ENCODE data around the gene SNCG.
"Not testable (repeated sequence)": the region's sequence is repeated elsewhere in the genome, so short reads cannot be mapped to it uniquely, and the experiment has no call there.

The SNCG gene

DNA sequence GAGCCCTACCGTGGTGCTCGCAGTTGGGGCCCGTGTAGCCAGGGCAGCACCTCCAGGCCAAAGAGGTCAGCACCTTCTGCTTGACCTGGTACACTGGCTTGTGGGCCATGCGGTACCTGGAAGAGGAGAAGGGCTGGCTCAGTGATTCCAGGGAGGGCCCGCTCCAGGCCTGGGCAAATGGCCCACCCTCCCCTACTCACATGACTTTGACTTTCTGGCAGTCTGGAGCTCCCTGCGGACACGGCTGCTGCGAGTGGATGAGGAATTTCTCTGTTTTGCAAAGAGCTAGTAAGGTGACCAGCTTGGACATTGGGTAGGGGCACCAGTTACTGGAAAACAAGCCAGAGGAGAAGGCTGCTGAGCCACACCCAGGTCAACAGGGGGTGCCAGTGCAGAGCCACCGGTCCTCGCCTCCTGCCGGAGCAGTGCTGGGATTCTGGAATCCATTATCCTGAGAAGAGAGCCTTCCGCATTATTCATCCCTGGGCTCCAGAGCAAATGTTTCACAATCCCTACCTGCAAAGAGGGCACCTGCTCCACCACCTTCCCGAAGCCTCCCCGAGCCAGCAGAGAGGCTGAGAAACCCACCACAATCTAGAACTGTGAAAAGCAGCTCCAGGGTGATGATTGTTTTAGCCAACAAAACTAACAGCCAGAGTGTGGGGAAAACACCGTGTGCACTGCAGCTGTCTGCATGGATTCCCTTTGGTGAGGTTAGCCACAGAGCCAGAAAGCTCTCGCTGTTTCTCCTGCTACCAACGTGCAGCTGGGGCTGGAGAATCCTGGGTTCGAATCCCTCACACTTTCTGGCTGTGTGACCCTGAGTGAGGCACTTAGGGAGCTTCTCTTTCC, 12.8 kb upstream of the SNCG start:
- DNase-seq: peak; percentile 44

DNA sequence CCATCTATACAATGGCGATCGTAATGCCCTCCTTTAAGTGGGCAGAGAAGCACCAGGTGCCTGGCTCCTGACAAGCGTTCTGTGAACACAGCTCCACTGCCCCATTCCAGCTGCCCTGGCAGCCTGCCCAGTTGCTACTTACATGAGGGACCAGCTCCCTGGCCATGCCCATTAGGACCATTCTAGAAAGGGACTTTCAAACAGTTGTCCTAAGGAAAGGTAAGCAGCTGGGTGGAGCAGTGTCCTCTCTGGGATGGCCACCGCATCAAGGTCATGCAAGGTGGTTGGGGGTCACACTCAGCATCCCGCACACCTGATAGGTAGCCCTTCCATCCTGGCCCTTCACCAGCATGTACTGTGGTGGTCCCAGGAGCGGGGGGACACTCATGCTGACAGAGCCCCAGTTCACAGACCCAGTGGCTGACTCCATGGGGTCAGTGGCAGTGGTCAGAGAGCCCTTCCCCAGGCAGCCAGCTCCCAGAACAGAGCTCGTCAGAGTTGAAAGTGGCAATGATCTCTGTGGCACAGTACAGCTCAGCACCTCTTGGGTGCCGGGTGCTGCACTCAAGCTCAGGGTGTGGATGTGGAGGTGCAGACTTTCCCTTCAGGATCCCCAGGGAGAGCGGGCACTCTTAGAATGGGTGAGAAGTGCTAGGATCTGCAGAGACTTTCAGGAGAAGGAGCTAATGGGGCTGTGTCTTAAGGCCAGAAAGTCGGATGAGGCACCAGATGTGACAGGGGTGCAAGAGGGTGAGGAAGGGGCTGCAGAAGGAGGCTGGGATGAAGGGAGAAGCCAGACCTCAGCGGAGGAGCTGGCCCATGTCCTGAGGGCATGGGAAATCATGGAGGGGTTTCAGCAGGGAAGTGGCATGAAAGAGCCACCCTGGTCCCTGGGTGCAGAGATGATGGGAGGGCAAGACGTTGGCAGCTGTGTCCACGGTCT, 11.9 kb upstream of the SNCG start:
- peak; percentile 37 for DNase-seq

DNA sequence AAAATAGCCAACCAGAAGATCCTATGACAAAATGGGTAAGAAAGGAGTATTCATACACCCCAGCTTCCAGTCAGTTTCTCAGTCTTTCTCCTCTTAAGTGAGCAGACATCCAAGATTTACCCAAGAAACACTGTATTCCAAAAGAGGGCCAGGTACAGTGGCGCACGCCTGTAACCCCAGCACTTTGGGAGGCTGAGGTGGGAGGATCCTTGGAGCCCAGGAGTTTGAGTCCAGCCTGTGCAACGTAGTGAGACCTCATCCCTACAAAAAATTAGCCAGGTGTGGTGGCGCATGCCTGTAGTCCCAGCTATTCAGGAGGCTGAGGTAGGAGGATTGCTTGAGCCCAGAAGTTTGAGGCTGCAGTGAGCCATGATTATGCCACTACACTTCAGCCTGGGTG, 10.6 kb upstream of the SNCG start:
- DNase-seq: peak; percentile 4

DNA sequence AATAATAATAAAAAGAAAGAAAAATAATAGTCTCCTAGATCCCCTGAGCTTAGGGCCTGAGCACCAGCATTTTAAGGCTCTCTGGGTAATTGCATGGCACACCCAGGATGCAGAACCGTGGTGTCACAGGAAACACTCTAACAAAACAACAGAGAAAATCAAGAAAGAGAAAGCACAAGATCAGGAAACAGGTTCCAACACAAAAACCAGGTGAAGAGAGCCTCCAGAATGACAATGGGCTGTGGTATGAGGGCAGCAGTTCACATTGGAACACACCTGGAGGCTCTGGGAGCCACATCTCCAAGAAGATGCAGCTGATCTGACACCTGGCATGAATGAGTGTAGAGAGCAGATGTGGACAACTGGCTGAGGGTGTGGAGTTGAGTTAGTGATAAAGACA, 8.1 kb upstream of the SNCG start:
- DNase-seq: no peak

DNA sequence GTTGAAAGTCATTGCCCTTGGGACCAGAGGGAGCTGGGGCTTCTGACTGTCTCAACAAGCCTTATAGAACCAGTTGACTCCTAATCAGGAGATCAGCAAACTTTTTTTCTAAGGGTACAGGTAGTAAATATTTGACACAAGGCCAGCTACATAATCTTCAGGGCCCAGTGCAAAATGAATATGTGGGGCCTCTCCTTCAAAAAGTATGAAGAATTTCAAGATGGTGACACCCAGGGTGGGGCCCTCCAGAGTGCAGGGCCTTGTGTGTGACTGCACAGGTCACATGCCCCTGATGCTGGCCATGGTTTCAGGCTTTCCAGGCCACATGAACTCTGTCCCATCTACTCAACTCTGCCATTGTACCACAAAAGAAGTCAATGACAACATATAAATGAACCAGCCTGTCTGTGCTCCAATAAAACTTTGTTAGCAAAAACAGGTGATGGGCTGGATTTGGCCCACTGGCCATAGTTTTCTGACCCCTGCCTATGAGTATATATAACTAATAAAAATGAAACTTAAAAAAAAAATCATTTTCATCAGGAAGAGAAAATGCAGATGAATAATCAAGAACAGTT, 7.1 kb upstream of the SNCG start:
- DNase-seq: no peak

DNA sequence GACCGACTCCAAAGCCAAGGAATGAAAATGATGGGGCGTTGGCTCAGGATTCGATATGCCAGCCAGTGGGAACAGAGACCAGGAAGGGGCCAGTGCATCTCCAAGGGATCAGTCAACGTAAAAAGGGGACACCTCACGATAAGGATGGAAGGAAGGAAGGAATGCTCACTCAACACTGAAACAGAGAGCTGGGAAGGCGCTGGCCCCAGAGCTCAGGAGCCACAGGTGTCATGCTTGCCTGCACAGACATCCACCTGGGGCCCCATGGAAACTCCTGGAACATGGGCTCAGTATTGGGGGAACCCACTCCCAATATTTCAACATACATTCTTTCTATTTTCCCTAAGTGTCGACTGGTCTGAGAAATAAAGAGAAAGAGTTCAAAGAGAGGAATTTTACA, 6.3 kb upstream of the SNCG start:
- DNase-seq: no peak

DNA sequence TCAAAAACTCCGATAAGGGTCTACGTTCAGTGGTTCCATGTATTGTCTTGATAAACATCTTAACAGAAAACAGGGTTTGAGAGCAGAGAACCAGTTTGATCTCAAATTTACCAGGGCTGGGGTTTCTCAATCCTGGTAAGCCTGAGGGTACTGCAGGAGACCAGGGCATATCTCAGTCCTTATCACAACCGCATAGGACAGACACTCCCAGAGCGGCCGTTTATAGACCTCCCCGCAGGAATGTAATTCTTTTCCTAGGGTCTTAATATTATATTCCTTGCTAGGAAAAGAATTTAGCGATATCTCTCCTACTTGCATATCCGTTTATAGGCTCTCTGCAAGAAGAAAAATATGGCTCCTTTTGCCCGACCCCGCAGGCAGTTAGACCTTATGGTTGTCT, 5.7 kb upstream of the SNCG start:
- DNase-seq: not testable (repeated sequence)

DNA sequence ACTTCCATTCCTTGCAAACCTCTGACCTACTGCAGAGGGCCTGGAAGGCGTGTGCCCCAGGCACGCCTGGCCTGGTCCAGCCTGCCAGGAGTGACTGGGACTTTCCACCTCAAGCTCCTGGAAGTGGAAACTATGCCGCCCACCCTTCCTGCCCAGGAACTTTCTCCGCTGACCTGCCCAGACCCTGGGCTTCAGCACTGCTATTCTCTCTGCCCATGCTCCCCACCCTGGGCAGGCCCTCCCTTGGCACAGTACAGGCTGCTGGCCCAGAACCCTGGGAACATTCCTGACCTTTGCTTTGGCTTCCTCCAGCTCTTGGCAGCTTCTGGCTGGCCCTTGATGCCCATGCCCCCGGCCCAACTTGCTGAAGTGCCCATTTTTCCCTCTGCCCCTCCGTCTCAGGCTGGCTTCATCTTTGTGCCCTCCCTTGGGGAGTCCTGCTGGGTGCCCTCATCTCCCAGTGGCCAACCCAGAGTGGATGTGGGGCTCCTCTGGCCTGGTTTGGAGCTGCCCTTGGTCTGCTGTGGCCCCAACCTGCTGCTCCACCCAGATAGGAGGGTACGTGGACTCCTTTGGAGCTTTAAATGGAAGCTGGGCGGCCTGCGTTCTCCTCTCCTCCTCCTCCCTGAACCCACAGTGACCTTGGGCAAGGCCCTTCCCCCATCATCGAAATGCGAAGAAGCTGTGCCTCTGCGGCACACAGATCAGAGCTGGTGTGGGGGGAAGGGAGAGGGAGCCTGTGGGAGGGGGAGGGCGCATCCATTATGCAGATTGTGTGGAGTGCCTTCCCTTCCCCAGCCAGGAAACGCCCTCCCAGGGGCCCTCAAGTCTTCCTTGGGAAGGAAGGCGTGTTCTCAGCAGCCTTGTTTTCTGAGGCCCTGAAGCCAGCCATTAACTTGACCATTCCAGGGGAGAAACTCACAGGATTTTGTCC, 4.4 kb upstream of the SNCG start:
- DNase-seq: no peak

DNA sequence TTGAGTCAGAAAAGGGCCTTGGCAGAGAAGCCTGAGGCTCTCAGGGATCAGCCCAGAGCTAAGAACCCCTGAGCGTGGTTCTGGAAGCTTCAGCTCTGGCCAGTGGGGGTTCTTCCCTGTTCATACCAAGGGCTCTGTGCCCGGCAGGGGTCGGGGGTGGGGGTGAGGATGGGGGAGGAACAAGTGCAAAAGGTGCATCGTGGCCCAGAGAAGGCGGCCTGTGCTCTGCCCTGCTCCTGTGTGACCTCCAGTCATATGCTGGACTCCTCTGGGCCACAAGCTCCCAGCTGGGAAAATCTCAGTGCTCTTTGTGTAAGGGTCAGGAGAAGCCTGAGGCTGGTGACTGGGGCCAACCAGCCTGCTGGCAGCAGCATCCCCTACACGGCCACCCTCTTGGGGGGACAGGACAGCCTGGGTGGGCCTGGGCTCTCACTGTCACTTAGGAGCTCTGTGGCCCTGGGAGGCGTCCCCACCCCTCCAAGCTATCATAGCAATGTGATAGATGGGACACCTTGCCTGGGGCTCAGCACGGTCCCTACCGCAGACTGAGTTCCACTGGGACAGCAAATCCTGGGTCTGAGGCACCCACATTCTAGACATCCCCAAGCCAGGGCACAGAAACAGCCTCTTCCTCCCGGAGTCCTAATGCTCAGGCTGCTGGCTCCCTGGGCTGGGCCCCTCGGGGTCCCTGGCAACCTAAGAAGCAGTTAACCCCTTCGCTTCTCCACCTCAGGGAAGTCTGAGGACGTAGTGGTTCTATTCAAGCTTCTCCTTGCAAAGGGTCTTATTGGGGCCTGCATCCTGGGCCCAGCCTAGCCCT, 3.5 kb upstream of the SNCG start:
- no peak for DNase-seq

DNA sequence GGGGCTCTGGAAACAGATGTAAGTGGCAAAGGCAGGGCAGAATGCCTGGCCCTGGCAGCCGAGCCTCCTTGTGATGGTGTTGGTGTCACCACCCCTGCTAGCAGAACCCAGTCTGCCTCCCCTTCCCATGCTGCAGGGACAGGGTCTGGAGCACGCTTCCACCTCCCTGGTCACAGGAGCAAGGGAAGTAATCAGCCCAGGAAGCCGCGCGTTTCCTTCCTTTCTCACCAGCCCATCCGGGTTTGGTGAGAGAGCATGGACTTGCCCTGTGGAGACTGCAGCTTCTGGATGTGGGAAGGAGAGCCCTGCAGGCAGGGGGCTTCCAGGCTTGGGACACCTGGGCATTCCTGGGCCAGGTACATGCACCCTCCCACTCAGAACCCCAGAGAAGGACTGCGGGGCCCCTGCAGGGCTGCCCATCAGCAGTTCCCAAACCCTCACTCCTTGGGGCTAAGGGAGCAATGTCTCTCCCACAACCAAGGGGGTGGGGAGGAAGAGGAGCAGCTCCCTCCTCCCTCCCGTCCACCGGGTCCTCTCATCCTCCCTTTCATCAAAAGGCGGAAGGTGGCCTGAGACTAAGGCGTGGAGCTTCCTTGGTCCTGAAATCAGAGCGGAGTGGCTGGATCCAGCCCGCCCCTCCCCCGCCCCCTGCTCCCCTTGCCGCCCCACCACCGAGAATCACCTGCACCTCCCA, 2.8 kb upstream of the SNCG start:
- no peak for DNase-seq

DNA sequence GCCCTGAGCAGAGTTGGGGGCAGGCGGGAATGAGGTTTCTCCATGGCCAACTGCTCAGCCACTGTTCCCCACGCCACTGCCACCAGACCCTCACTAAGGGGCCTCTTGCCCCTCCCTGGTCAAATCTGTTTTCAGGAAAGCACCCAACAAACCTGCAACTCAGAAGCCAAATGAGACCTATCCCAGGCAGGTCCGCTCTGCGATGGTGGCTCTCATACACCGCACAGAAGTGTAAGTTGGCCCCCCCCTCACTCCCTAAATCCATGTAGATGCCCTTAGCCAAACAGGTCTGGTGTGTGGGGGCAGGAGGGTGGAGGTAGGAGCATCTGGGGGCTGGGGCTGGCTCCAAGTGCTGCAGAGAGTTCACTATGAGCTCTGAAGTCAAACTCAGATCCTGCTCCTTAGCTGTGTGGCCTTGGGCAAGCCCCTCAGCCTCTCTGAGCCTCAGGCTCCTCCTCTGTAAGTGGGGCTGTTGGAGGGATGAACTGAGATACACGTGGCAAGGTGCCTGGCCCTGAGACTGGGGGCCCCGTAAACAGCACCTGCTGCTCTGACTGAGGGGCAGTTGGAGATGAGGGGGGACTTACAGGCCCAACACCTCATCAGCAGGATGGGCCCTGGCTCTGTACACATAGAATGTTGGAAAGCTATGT, 2.1 kb upstream of the SNCG start:
- DNase-seq: no peak

DNA sequence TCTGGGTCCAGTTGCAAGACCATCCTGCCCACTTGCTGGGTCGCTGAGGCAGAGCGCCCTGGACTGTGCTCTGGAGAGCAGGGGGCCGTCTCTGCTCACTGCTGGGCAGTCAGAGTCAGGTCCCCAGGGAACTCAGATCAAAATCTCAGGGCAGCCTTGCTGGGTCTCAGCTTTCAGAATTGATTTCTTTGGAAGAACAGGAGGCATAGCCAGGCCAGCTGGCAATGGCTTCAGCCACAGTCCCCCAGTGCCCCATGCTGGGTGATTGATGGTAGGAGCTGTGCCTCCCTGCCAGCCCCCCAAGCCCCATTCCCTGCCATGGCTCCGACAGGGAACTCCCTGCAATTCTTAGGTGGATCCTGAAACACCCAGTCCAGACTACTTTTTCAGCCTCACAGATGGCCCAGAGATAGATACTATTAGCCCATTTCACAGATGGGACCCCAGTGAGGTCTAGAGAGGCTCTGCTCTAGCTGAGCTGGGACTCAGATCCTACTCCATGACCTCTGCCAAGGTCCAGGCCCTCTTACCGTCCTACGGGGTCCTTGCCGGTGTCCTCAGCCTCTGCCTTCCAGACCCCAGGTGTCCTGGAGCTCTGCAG, 1.5 kb upstream of the SNCG start:
- DNase-seq: no peak

DNA sequence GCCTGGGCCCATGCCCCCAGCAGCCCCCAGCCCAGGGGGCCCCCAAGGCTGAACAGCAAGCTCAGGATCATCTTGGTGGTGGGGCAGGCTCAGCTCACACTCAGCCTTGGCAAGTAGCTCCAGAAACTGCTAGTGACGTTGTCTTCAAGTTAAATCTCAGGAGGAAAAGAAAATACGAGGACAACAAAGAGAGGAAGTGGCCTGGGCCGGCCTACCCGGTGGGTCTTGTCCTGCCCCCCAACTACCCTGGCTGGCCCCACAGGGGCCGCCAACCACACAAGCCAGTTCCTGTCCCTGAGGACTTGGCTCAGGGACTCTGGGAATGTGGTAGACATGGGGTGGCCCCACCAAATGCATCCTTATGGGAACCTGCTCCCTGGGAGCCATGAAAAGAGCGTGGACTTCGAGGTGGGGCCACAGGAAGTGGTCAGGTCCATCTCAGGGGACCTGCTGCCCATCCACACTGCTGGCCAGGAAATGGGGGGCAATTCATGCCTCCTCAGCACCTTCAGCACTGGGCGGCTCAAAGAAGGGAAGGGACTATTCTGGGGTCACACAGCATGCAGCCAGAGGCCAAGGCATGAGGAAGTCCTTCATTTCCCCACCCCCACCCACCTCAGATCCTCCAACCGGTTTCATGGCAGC, 806 bp upstream of the SNCG start, which contains the start of gene MMRN2:
TSS of gene MMRN2 (minus strand) at position 145 of the 645 bp plus-strand sequence. CDS start at position 71, 74 bp downstream.
- no peak for DNase-seq

DNA sequence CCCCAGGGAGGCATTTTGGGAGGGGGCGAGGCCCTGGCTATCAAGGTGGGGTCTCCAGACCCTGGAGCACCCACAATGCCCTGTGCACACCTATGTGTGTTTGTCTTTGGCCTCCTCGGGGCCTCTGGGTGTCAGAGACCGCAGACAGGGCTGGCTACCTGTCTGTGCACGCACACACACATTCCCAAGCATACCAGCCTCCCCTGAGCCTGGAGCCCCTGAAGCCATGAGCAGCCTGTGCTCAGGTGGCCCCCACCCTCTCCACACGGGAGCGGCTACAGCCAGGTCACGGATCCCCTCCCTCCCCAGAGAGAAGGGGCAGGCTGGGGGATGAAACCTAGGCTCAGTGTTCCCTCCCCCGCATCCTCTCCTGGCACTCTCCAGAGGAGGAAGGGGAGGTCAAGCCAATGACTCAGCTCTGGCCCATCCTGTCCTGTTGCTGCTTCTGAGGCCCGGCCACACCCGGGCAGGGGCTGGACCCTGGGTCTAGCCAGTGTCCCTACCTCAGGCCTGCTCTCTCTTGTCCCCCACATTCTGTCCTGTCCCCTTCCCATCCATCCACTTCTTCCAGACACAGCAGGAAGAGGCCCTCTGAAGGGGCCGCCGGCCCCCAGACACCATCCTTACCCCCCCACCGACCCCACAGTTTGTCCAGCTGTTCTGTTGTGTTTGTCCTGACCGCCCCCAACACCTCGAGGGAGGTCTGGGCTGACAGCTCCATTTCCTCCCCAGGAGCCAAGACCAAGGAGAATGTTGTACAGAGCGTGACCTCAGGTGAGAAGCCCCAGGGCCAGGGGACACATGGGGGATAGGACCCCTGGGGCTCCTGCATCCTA, 720 bp downstream of the SNCG start:
- DNase-seq: no peak

DNA sequence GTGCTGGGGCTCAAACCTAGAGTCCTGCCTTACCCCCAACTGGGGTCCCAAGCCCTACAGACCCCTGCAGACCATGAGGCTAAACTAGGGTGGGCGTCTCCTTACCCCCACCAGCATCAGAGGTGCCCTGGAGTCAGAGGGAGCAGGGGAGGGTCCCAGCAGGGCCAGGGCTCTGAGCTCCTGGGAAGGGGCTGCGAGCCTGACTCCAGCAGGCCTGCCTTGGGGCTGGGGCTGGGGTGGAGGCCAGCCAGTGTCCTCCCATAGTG, 1.3 kb downstream of the SNCG start:
- DNase-seq: no peak

DNA sequence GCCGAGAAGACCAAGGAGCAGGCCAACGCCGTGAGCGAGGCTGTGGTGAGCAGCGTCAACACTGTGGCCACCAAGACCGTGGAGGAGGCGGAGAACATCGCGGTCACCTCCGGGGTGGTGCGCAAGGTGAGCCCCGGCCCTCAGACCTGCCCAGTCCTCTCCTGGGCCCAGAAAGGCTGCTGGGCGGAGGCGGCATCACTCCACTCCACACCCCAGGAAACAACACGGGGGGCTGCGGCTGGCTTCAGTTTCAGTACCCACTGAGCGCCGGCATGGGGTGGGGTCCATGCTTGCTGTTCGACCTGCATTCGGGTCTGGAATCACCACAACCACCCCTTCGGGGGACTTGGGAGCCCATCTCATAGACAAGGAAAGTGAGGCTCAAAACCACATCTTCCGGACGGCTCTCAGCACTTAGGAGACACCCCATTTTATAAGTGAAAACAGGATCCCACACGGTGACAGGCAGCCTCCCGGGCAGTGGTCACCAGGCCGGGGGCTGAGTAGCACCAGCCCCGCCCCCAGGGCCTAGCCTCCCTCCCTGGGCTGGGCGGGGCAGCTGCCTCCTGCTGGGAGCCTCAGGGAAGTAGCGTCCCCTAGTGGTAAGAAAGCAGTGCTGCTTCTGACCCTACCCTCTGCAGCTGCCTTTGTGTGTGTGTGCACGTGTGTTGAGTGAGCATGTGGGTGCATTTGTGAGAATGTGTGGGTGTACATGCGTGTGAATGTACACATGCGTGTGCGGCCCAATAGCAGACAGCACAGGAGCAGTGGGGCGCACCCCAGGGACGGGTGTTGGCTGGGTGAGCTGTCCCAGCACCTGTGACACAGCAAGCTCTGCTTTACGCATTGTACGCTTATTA, 1.8 kb downstream of the SNCG start:
- no peak for DNase-seq

DNA sequence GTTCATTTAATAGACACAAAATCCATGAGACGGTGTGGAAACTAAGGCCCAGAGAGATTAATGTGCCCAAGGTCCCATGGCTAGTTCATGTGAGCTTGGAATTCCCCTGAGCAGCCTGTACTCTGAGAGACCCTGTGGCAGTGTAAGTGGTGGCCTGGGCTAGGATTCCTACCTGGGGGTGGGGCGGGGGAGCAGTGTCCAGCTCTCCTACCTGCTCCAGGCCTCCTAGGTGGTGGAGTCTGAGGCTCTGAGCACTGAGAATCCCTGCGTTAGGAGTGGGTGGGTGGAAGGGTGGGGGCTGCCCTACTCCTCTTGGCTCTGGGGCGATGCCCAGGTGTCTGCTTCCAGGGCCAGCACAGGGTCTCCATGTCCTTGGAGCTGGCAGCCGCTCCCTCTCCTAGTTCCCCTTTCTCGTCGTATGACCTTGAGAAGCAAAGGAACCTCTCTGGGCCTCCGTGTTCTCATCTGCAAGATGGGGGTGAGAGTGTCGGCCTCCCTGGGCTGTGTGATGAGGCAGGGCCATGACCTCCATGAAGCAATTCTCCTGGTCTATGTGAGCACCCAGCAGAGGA, 2.5 kb downstream of the SNCG start:
- DNase-seq: no peak

Measured in activated CD8-positive, alpha-beta memory T cell treated with anti-CD3 and anti-CD28 coated beads for 24 hours (primary cell).